Measurements from ENCODE around the gene GPANK1.

DNA sequence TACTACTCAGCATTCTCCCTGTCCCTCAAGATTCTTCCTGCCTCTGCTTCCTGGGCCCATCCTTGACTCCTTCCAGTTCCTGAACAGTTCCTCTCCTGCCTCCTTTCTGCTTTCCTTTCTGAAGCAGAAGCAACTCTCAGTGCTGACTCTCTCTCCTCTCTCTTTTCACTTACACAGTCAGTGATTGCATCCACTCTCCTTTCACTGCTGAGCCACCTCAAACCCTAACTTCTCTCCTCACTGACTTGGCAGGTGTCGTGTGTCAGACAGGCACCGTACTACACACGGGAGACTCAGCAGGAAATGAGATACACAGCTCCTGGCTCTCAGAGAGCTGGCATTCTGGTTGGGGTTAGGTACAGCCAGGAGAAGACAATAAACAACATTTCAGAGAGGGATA is 32.8 kb upstream of the GPANK1 start:
- TF ChIP-seq EP300 (IDR thresholded peaks at IDR 0.05) (no peak), POLR2A (IDR thresholded peaks at IDR 0.05) (no peak)
- TF ChIP-seq, protein P1, sequence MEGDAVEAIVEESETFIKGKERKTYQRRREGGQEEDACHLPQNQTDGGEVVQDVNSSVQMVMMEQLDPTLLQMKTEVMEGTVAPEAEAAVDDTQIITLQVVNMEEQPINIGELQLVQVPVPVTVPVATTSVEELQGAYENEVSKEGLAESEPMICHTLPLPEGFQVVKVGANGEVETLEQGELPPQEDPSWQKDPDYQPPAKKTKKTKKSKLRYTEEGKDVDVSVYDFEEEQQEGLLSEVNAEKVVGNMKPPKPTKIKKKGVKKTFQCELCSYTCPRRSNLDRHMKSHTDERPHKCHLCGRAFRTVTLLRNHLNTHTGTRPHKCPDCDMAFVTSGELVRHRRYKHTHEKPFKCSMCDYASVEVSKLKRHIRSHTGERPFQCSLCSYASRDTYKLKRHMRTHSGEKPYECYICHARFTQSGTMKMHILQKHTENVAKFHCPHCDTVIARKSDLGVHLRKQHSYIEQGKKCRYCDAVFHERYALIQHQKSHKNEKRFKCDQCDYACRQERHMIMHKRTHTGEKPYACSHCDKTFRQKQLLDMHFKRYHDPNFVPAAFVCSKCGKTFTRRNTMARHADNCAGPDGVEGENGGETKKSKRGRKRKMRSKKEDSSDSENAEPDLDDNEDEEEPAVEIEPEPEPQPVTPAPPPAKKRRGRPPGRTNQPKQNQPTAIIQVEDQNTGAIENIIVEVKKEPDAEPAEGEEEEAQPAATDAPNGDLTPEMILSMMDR (IDR thresholded peaks at IDR 0.05): no peak

Measured in upper lobe of left lung (tissue), 4 donors.